Measurements from ENCODE around the gene FUT8.

DNA sequence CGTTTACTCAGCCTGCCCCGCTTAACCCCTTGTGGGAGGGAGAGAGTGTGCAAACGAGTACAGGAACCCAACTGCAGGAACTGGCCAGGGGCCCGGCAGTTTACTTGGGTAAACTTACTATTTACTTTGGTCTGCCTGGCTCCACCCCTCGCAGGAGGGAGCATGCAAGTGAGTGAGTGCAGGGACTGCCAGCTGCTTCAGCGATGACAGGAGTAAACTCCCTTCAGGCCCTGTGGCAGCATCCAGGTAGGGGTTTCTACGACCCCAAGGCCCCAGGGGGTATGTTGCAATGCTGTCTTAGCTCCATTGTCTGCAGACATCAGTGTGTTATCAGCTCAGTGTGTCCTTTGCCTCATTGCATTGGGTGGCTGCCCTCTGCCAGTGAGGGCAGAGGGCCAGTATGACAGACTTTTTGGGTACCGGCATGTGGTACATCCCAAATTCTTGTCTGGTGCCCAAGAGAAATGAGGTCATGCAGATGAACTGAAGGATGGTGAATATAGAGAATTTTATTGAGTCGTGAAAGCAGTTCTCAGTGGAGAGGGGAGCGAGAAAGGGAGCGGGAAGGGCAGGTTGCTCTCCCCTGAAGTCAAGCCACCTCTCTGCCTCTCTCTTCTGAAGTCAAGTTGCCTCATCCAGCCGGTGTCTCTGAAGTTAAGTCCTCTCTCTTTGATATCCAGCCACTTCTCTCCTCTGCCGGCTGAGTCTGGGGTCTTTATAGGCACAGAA is 181.8 kb downstream of the FUT8 start:
- no peak for TF ChIP-seq POLR2A (IDR thresholded peaks at IDR 0.05)
- TF ChIP-seq, protein P1, sequence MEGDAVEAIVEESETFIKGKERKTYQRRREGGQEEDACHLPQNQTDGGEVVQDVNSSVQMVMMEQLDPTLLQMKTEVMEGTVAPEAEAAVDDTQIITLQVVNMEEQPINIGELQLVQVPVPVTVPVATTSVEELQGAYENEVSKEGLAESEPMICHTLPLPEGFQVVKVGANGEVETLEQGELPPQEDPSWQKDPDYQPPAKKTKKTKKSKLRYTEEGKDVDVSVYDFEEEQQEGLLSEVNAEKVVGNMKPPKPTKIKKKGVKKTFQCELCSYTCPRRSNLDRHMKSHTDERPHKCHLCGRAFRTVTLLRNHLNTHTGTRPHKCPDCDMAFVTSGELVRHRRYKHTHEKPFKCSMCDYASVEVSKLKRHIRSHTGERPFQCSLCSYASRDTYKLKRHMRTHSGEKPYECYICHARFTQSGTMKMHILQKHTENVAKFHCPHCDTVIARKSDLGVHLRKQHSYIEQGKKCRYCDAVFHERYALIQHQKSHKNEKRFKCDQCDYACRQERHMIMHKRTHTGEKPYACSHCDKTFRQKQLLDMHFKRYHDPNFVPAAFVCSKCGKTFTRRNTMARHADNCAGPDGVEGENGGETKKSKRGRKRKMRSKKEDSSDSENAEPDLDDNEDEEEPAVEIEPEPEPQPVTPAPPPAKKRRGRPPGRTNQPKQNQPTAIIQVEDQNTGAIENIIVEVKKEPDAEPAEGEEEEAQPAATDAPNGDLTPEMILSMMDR (IDR thresholded peaks at IDR 0.05) = no peak
